GM23338 (cell line): ENCODE measurements around the gene CDAN1.

Experiments
- CREB1 ChIP-seq: fragments of 250-450 bp; sonication (Bioruptor Pico); IDR thresholded peaks from 2 replicates; pipeline ENCODE4 v1.5.0; 2020; ENCODE audit warnings: low read depth, mild to moderate bottlenecking, moderate library complexity
- EZH2 ChIP-seq: fragments of 200-600 bp; sonication (generic); IDR thresholded peaks from one replicate; pipeline ENCODE4 v1.8.0; 2017; ENCODE audit warnings: antibody characterized with exemption, mild to moderate bottlenecking, low read depth; ENCODE audit not compliant: unreplicated experiment
- EZH2phosphoT487 ChIP-seq: fragments of 200-600 bp; sonication (generic); IDR thresholded peaks from one replicate; pipeline ENCODE4 v1.8.1; 2018; ENCODE audit warnings: antibody characterized with exemption; ENCODE audit not compliant: unreplicated experiment
- POLR2AphosphoS5 ChIP-seq: IDR thresholded peaks from 2 replicates; pipeline ENCODE4 v1.6.1; 2016; ENCODE audit warnings: antibody characterized with exemption, low read depth
- TF ChIP-seq, protein P1 (sequence below), 2 experiments: fragments of 200-600 bp in 1 of 2; sonication (generic) in 1 of 2; conservative IDR thresholded peaks; 2 replicates each; pipeline versions ENCODE4 v1.5.1 to v1.6.1; 2016 to 2017; ENCODE audit warnings: antibody characterized with exemption in 2 of 2, low read depth in 2 of 2, mild to moderate bottlenecking in 2 of 2, moderate library complexity in 1 of 2

DNA sequence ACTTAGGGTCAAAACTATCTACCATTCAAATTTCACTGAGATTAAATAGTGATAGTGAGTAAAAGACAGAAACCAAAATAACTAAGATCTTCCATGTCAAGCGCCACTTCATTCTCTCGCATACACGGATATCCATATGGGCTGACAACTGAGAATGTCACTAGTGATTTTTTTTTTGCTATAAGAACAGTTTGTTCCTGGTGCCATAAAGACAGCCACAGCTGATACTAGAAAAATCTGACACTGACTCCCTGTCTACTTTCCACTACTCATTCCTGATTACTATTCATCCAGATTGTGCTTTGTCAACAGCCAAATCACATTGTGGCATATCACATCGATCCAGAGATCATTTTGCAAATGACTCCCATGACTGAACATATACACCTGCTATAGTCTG lies 45.8 kb upstream of the CDAN1 start:
- TF ChIP-seq, protein P1, sequence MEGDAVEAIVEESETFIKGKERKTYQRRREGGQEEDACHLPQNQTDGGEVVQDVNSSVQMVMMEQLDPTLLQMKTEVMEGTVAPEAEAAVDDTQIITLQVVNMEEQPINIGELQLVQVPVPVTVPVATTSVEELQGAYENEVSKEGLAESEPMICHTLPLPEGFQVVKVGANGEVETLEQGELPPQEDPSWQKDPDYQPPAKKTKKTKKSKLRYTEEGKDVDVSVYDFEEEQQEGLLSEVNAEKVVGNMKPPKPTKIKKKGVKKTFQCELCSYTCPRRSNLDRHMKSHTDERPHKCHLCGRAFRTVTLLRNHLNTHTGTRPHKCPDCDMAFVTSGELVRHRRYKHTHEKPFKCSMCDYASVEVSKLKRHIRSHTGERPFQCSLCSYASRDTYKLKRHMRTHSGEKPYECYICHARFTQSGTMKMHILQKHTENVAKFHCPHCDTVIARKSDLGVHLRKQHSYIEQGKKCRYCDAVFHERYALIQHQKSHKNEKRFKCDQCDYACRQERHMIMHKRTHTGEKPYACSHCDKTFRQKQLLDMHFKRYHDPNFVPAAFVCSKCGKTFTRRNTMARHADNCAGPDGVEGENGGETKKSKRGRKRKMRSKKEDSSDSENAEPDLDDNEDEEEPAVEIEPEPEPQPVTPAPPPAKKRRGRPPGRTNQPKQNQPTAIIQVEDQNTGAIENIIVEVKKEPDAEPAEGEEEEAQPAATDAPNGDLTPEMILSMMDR (conservative IDR thresholded peaks at IDR 0.05; ENCODE audit: low read depth in 2 of 2), result no peak
- TF ChIP-seq POLR2AphosphoS5 (no peak), EZH2phosphoT487 (no peak), CREB1 (CRISPR knock-in tag) (no peak), EZH2 (no peak)
